Measurements from ENCODE around the gene CDKN2D. TPM values are rescaled to one million over a fixed set of nuclear protein-coding genes. Genes with fewer than 3 reads are reported as not detected.
A peak's percentile ranks its signal among the peaks of the same experiment; 100 is the strongest.
"Not testable (repeated sequence)": the region's sequence is repeated elsewhere in the genome, so short reads cannot be mapped to it uniquely, and the experiment has no call there.

The CDKN2D gene
- total RNA-seq, 1 donor from 2014 or later, result 17.2 TPM

GRCh38 chr19:10580979-10581631, 12.3 kb upstream of the CDKN2D start:
- DNase-seq, result peak; percentile 79

GRCh38 chr19:10577951-10578350, 9.2 kb upstream of the CDKN2D start:
- no peak for DNase-seq

- DNase-seq, result no peak
These were observed 6.4 kb upstream of the CDKN2D start for GRCh38 chr19:10575011-10575716.

GRCh38 chr19:10574462-10574861, 5.7 kb upstream of the CDKN2D start:
- no peak for DNase-seq

GRCh38 chr19:10573793-10574192, 5.0 kb upstream of the CDKN2D start:
- not testable (repeated sequence) for DNase-seq

- DNase-seq, result no peak
These were observed 535 bp downstream of the CDKN2D start for GRCh38 chr19:10568062-10568825.

GRCh38 chr19:10567656-10568055, 1.1 kb downstream of the CDKN2D start:
- no peak for DNase-seq

- no peak for DNase-seq
These were observed 1.9 kb downstream of the CDKN2D start for GRCh38 chr19:10566658-10567410.

- no peak for DNase-seq
These were observed 2.4 kb downstream of the CDKN2D start for GRCh38 chr19:10566408-10566657.

GRCh38 chr19:10565567-10566407, 3.0 kb downstream of the CDKN2D start, which contains the start of gene KRI1:
TSS of gene KRI1 (minus strand) at chr19:10566010. CDS start at chr19:10565999, 11 bp downstream.
- peak; percentile 97 for DNase-seq

GRCh38 chr19:10565028-10565566, 3.7 kb downstream of the CDKN2D start:
- no peak for DNase-seq

GRCh38 chr19:10562609-10563008, 6.2 kb downstream of the CDKN2D start:
- no peak for DNase-seq

GRCh38 chr19:10560154-10560553, 8.6 kb downstream of the CDKN2D start:
- DNase-seq, result no peak

GRCh38 chr19:10557603-10558197, 11.1 kb downstream of the CDKN2D start:
- DNase-seq, result no peak

- DNase-seq, result no peak
These were observed 13.2 kb downstream of the CDKN2D start for GRCh38 chr19:10555610-10555973.

- no peak for DNase-seq
These were observed 13.8 kb downstream of the CDKN2D start for GRCh38 chr19:10554760-10555609.

GRCh38 chr19:10553943-10554381, 14.8 kb downstream of the CDKN2D start:
- DNase-seq, result no peak

- no peak for DNase-seq
These were observed 15.6 kb downstream of the CDKN2D start for GRCh38 chr19:10553087-10553667.

GRCh38 chr19:10552510-10553053, 16.2 kb downstream of the CDKN2D start:
- DNase-seq, result no peak
